Measurements from ENCODE around the gene COPE. TPM values are rescaled to one million over a fixed set of nuclear protein-coding genes. Genes with fewer than 3 reads are reported as not detected.

Gene COPE
- total RNA-seq, 1 donor from 2014 or later = 207 TPM

DNA sequence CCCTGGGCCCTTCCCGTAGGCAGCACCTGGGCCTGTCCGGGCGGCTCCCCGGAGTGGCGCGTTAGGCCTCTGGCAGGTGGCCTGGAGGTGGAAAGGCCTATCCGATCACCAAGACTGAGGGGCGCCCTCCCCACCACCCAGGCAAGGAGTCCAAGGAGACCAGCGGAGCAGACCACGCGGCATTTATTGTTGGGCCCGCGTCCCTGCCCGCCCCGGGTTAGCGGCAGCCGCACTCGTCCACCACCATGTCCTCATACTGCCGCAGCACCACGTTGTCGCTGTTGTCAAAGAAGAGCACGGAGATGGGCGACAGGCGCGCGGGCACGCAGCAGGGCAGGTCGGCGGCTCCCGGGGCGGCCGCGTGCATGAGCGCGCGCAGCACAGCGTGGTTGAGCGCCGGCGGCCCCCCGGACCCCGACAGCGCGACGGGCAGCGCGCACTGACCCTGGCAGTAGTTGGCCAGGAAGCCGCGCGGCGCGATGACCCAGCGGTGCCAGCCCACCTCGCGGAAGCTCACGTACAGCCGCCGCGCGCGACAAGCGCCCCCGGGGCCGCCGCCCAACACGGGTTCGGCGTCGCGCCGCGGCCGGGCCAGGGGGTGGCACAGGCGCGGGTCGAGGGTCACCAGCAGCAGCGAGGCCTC, 50.7 kb downstream of the COPE start:
- no peak for DNase-seq (ENCODE audit: low read depth, low spot score)

DNA sequence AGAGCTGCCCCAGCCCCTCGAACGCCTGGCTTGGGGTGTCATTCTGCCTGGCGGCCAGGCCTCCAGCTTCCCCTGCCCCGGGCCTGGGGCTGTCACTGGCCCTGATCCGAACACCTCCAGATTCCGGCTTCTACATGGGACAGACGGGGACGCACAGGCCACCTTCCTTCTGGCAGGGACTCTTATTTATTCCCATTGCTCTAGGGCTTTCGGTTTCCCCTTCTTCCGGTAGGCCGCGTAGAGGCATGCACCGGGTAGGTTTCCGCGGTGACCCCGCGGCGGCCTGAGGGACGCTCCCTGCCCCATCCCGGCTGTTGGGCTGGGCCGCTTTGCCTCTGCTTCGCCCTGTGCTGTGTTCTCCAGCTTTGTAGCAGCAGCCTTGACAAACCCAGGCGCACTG, 51.4 kb downstream of the COPE start:
- DNase-seq (ENCODE audit: low read depth, low spot score) = no peak

DNA sequence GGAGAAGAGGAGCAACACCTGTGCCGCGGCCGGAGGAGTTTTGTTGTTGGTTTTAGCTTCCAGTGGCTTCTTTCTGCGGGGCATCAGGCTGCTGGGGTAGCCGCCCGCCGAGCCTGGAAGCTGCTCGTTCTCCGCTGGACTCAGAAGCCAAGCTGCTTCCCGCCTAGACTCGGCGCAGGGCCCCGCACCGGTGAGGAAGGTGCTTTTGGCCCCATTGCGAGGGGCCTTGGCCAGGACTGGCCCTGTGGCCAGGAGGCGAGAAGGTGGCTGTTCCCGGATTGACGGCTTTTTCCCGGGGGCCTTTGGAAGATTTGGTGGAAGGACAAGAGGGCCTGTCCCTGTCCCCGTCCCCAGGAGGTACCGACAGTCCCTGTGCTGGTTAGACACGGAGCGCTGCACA, 52.0 kb downstream of the COPE start:
- DNase-seq (ENCODE audit: low read depth, low spot score) = no peak

DNA sequence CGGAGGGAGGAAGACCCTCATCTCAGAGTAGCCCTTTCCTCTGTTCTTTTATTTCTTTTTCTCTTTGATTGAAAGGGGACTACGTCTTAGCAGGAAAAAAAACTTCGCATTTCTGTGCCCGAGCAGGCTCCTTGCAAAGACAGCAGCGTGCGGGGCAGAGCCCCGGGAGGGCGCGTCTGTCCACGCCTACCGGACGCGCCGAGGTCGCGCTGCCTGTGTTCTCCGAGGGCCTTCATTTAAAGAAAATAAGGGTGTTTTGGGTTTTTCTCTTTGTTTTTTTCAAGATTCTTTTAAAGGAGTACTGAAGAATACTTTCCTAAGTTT, 52.4 kb downstream of the COPE start:
- no peak for DNase-seq (ENCODE audit: low read depth, low spot score)

DNA sequence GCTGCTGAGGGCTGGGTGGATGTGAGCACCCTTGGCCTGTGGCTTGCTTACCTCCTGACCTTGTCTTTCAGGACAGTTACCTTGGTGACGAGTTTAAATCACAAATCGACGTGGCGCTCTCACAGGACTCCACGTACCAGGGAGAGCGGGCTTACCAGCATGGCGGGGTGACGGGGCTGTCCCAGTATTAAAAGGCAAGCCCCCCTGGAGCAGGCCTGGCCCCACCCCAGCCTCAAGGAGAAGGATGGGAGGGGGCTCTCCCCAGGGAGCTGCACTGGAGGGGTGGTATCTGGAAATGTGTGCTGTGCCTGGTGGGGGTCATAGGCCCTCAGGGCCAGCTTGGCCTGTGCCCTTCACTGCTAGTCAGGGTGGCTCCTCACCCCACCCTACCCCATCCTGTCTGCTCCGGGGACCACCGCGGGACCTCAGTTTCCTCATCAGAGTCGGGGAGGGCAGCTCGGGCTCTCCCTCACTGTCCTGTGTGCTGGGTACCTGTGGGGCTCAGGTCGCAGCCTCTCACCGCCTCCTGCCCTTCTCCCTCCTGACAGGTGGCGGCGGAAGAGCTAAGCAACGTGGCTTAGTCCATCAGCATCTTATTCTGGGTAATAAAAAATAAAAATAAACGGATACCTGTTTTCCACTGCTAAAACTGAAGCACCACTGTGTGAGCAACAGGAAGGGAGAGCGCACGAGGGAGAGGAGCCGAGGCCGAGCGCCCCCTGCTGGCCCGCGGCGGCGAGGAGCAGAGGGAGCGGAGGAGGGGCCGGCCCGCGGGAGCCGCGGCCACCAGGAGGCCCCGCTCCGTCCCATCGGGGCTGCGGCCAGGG, 53.0 kb downstream of the COPE start:
- no peak for DNase-seq (ENCODE audit: low read depth, low spot score)

DNA sequence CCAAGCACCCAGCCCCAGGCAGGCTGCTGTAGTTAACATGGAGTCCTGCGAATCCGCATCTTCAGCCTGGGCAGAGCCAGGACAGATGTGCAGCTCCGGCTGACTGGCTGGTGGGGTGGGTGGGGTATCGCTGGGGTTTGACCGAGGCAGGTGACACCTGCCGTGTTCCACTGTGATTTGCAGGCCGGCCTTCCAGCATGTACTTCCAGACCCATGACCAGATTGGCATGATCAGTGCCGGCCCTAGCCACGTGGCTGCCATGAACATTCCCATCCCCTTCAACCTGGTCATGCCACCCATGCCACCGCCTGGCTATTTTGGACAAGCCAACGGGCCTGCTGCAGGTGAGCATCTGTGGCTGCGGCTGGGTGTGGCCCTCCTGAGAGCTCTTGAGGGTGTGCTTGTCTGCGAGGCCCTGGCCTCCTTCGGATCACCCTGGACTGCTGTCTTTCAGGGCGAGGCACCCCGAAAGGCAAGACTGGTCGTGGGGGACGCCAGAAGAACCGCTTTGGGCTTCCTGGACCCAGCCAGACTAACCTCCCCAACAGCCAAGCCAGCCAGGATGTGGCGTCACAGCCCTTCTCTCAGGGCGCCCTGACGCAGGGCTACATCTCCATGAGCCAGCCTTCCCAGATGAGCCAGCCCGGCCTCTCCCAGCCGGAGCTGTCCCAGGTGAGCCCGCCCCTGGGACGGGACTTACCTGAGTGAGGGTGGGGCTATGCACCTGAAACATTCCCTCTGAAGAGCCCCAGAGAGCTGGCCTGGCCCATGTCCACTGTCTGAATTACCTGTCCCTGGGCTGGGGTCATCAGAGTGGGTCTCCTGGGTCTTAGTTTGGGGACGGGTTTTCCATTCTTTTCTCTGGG, 53.8 kb downstream of the COPE start:
- DNase-seq (ENCODE audit: low read depth, low spot score) = no peak

DNA sequence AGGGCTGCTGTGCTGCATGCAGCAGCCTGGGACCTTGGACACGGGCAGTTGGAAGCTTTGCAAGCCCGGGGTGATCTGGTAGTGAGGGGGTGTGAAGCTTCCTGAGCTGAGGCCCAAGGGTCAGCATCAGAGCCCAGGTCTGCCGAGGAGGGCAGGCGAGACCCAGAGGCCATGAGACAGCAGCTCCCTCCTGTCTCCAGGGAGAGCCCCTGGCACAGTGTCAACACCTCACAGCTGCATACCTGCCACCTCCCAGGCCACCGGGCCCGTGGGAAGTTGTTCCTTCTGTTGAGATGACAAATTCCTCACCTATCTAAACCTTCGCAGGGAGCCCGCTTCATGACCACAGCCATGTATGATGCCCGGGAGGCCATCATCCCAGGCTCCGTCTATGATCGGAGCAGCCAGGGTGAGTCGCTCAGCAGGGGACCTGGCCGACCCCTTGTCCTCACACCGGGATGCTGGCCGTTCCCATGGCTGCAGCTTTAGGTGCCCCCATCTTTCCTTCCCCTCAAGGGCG, 55.3 kb downstream of the COPE start:
- no peak for DNase-seq (ENCODE audit: low read depth, low spot score)

DNA sequence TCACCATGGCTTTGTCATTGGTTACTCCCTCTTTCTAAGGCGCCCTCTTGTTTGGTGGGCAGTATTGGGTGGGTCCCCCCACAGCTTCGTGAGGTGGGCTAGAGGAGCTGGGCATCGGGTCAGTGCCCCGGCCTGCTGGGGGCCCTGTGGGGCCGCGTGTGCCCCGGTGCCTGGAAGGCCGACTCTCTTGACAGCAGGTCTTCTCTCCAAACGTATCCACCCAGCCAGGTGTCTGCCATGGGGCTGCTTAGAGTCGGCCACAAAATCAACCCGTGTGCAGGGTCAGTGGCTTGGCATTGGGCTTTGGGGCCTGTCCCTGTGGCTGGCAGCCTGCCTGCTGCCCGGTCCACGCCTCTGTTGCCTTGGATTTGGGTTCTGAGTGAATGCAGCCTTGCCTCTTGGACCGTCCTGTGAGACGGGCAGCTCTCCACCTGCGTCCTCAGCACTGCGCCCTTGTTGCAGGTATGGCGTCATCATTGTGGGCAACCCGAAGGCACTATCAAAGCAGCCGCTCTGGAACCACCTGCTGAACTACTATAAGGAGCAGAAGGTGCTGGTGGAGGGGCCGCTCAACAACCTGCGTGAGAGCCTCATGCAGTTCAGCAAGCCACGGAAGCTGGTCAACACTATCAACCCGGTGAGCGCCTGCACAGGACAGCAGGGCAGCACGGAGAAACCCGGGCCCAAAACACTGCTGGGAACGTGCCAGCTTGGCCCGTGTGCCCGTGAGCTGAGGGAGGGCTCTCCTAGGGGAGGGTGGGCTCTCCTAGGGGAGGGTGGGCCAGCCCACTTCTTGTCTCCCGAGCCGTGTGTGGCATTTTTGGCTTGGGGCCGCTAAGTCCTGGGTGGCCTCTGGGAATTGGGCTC, 56.0 kb downstream of the COPE start:
- DNase-seq (ENCODE audit: low read depth, low spot score) = no peak

DNA sequence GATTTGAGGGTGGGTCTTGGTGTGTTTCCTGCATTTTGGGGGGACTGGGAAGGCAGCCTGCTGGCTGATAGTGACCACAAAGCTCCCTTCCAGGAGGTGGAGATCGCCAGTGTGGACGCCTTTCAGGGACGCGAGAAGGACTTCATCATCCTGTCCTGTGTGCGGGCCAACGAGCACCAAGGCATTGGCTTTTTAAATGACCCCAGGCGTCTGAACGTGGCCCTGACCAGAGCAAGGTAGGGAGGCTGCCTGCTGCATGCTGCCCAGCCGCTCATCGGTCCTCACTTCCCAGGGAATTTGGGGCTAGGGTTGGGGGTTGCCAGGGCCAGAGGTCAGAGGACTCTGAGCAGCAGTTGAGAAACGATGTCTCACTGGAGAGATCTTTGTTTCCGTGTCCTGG, 57.3 kb downstream of the COPE start:
- no peak for DNase-seq (ENCODE audit: low read depth, low spot score)

DNA sequence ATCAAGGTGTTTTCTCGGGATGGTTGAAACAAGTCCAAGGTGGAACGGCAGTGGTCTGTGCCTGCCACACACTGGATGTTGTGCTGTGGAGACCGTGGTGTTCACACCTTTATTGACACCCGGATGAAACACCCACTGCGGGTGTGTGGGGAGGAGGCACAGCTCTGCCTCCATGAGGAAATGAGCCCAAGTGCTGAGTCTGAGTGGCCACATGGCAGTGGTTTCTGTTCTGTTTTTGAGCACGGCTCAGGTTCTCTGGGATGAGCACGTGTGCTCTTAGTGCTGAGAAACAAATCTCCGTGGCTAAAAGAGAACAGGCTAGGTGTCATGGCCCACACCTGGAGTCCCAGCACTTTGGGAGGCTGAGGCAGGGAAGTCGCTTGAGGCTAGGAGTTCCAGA, 58.0 kb downstream of the COPE start:
- no peak for DNase-seq (ENCODE audit: low read depth, low spot score)

DNA sequence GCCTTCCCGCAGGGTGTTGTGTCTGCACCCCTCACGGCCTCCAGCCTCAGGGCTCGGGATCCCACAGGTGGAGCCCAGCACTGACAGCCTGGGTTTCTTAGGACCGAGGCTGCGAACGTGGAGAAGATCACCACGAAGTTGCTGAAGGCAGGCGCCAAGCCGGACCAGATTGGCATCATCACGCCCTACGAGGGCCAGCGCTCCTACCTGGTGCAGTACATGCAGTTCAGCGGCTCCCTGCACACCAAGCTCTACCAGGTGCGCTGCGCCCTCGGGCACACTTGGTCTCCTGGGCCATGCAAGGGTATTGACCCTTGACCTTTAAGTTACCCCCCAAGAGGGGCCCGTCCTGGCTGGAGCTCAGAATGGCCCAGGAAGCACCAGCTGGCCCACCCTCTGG, 58.5 kb downstream of the COPE start:
- no peak for DNase-seq (ENCODE audit: low read depth, low spot score)

DNA sequence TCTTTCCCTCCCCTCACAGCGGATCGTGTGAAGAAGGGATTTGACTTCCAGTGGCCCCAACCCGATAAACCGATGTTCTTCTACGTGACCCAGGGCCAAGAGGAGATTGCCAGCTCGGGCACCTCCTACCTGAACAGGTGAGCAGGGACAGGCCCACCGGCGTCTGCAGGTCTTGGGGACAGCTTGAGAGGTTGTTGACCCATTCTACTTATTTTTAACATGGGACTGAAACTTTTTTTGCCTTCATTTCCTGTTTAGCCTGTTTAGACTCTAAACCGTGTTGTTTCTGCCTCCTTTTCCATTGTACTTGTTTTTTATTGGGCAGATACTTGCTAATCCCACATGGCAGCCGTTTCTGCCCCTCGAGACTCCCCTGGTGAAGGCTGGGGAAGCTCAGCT, 58.9 kb downstream of the COPE start:
- no peak for DNase-seq (ENCODE audit: low read depth, low spot score)

DNA sequence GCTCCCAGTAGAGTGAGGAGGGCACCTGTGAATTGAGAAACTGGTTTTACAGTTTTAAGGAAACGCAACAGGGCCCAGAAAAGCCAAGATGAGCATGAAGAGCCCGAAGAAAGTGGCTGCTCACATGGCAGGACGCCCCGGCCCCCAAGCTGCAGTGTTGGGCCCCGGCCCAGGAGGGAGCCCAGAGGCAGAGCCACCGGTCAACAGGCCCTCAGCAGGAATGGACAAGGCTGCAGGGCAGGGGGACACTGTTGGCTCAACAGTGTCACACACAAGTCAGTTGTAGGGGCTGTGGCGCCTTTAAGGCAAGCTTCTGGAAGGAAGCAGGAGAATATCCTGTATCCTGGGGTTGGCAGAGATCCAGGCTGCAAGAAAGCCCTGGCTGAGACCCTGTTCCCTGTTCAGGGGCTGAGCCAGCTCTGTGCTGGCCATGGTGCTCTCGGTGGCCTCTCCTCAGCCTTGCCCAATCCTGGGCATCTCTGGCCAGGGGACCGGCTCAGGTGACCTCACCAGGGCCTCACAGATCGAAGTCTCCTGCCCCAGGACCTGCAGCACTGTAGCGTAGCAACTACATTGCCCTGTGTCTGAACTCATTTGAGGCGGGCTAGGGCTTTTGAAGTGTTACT, 59.4 kb downstream of the COPE start:
- peak; percentile 53 for DNase-seq (ENCODE audit: low read depth, low spot score)

DNA sequence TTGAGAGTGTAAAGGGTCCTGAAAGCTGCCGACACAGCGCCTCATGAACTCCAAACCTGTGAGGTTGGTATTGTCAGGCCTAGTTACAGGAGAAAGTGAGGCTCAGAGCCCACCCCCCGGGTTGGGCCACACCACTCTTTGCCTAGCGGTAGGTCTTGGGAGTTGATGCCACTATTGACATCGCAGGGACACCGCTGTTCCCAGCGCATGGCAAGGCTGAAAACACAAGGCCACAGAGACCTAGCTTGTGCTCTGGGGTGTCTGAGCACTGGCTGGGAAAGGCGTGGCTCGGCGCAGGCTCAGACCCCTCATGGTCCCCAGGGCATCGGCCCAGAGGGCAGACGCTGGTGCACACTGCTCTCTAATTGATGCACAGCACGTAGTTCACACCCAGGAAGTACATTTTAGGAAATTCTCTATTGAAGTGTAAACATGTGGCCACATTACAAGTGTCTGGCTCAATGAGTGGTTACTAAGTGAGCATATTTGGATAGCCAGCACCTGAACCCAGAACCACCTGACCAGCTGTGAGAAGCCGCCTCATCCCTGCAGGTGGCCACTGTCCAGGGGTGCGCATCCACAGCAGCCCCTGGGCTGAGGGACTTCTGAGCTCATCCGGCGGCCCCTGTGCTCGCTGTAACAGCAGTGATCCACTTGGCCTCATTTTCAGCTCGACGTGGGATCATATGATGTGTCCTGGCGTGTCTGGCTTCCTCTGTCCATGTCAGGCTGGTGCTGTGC, 60.1 kb downstream of the COPE start:
- DNase-seq (ENCODE audit: low read depth, low spot score) = no peak

DNA sequence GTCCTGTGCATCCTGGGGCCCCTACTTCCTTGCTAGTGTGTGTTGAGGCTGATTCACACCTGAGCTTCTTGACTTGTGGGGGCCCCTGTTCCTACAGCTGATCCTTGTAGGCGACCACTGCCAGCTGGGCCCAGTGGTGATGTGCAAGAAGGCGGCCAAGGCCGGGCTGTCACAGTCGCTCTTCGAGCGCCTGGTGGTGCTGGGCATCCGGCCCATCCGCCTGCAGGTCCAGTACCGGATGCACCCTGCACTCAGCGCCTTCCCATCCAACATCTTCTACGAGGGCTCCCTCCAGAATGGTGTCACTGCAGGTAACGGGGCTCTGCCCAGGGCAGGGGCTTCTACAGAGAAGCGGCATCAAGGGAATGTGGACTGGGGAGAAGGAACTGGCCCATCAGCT, 62.0 kb downstream of the COPE start:
- no peak for DNase-seq (ENCODE audit: low read depth, low spot score)

DNA sequence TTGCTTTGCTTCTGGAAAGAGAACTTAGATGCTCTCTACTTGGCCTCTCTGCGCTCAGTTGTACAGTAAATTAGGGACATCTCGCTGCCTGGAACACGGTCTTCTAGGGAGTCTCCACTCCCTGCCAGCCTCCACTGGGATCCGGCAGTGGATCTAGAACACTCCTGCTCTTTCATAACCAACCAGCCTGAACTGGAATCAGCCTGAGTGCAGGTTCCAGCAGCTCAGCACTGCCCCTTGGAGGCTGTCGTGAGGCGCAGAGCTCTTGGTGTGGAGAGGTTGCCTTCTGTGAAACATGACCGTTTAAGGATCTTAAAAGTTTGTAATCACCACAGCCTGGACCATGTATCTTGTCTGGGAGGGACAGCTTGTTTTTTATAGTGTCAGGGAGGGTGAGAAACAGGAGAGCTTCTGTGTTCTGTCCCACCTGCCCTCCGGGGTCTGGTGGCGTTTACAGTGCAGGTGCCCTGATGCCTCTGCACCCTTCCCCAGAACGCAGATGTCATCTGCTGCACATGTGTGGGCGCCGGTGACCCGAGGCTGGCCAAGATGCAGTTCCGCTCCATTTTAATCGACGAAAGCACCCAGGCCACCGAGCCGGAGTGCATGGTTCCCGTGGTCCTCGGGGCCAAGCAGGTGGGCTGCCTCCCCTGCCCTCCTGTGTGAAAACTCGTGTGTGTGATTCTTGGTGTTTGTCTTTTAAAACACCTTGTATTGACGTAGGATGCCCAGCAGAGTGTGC, 62.6 kb downstream of the COPE start:
- no peak for DNase-seq (ENCODE audit: low read depth, low spot score)

DNA sequence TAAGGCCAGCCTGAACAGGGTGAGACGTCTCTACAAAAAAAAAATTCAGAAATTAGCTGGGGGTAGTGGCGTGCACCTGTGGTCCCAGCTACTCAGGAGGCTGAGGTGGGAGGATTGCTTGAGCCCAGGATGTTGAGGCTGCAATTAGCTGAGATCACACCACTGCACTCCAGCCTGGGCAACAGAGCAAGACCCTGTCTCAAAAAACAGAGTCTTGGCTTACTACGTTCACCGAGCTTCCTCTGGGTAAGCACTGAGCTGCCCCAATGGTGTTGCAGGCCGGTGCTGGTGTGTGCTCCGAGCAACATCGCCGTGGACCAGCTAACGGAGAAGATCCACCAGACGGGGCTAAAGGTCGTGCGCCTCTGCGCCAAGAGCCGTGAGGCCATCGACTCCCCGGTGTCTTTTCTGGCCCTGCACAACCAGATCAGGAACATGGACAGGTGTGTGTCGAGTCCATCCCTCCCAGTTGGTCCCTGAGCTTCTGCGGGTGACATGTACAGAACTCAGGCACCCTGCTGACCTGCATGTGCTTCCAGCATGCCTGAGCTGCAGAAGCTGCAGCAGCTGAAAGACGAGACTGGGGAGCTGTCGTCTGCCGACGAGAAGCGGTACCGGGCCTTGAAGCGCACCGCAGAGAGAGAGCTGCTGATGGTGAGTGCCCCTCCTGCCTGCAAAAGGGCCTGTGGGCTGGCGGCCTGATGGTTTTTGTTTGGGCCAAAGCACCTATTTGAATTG, 63.4 kb downstream of the COPE start:
- DNase-seq (ENCODE audit: low read depth, low spot score) = no peak

DNA sequence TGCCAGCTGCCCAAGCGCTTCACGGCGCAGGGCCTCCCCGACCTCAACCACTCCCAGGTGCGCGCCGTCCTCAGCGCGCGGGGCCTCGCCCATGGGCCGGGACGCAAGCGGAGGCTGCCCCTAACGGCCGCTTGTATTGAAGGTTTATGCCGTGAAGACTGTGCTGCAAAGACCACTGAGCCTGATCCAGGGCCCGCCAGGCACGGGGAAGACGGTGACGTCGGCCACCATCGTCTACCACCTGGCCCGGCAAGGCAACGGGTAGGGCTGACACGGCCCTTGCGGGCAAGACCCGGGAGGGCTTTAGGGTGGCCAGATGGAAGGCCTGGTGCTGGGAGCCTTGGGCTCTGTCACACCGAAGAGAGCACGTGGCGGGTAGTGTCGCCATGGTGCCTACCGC, 64.2 kb downstream of the COPE start:
- DNase-seq (ENCODE audit: low read depth, low spot score) = no peak

All from pulmonary artery endothelial cell (primary cell).